ENCODE results near the gene C3orf18.

Gene C3orf18

DNA sequence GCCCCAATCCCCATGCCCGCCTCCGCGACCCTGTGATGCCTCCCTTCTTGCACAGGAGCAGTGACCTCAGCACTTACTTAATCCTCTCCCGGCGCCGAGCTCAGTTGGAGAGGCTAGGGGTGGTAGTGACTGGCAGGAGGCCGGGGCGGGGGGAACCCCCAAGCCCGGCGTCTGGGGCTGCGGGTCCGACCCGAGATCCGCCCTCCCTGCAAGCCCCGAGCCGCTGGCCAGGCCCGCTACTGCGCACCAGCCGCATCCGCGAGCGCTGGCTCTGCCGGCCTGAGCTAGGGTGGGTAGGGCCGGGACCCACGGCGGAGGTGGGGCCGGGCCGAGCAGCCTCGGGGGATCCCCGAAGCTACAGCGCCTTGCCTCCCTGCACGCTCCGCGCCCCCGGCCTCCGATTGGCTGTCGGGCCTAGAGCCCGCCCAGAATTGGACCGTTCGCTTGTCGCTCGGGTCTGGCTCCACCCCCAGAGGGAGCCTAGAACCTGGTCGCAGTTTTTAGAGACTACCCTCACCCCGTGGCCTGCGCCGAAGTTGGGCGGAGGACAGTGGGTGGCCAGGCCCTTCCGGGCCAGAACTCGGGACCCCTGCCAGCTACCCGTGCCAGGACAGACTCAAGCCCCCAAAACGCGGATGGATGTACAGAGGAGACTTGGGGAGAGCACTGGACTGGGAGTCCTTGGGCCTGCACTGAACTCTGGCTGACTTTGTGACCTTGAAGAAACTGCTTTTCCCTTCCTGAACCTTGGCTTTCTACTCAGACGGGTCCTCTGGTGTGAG is at the start of gene C3orf18:
Gene C3orf18, minus strand, starts transcription at position 362 of the 782 bp plus-strand sequence. CDS start 2,048 bp downstream, outside the sequence.
- DNase-seq = peak; percentile 94

DNA sequence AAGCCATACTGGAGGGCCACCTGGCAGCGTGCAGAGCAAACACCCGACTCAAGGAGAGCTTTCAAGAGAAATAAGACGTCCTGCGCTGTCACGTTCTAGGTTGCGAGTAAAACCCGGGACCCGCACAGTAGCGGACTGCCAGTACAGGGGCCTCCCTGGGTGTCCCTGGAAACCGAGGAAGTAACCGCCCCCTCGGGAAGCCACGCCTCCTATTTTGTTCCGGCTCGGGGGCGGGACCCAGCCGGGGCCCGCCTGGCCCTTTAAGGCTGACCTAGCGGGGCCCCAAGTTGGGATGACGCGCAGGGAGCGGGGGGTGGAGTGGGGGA is 49.2 kb upstream of the C3orf18 start:
- DNase-seq = peak; percentile 95

DNA sequence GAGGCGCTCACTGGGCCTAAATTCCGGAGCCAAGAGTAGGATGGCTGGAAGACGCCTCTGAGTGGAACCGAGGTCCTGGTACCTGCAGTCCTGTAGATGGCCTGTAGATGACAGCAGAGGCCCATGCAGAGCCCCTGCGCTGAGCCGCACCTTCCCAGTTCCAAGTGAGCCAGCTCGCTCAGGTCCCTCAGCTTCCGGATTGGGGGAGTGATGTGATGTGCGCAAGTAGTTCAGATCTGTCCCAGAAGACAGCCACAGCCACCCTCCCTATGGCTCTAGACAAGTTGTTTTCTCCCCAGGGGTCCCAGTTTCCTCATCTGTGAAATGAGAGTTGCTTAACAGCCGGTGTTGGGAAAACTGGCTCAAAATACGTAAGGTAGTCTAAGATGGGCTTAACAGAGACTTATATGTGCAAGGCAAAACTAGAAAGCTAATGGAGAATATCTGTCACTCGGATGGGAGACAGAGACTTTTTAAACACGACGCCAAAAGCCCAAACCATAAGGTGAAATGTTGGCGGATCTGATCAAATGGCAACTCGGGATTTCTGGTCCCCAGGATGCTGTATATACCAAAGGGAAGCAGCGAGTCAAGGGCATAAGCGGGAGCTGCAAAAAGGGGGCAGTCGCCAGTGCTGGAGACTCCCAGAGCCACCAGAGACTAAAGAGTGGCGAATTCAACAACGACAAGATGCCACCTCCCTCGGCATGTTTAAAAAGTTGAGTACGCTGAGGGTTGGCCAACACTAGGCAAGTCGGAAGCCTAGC is 48.6 kb upstream of the C3orf18 start:
- DNase-seq = peak; percentile 91

DNA sequence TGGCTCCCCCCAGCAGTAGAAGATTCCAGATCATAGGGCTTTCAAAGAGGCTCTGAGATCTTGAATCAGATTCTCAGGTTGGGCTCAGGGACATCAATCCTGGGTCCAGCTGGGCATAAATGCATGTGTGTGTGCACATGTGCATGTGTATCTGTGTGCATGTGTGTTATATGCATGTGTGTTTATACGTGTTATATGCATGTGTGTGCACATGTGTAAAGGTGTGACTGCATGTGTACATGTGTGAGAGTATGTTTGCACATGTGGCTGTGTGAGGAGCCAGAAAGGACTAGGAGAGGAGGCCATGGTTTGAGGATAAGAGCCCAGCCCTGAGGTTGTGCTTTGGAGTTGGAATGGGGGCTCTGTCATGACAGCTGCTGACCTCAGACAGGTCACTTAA is 47.6 kb upstream of the C3orf18 start:
- DNase-seq = no peak

DNA sequence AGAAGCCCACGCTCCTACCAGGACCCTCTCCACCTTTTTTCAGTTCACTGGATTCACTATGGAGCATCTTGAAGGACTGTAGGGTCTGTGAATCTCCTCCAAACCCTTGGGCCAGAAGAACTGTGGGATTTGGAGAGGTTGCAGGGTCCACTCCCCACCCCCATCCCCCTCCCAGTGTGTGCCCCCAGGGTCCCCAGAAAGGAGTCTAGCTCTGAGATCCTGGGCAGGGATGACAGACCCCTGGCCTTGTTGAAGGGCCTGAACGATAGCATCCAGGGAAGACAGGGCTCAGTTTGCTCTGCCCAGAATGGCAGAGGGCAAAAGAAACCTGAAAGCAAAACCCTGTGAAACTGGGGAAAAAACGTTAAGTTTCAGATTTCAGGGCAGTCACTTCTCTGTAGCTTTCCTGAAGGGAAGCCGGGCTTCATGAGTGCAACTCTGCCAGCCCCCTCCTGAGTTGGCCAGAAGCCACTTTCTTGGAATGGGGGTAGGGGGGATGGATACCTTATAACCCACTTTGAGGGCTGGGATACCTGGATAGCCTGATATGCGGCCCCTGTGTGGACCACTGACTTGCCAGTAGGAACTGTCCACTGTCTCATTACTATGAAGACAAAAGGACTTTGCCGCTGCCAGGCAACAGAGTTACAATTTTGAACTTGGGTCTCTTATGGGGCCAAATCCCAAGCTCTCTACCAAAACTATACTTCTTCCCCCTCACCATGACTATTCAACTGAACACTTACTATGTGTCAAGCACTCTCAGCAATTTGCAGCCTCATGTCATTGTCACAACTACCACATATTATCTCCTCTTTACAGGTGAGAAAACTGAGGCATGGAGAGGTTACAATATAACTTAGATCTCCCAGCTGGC is 45.7 kb upstream of the C3orf18 start:
- no peak for DNase-seq

DNA sequence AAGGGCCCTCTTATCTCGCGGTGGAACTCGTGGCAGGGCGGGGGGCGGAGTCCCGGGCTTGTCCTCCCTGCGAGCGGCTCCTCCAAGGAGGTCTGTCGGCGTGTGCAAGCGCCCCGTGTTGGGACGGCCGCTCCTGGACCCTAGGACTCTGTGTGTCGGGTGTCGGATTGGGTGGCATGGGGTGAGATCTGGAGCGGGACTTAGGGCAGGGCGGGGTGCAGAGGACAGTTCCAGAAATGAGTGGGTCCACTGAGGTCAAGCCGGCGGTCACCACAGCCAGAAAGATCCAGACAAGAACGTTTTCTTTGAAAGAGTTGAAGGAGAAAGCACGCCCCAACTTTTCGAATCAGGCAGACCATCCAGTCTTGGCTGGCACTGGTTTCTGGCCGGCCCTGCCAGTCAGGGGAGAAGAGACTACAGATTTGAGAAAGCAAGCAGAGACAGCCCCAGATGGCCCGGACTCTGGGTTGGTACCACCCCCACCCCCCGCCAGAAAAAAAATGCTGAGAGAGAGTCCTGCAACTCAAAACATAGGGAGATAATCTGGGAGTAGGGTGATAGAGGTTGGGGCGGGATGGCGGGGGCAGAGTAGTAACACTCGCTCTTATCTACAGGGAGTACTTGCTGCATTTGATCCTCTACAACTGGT is 44.8 kb upstream of the C3orf18 start:
- DNase-seq = no peak

DNA sequence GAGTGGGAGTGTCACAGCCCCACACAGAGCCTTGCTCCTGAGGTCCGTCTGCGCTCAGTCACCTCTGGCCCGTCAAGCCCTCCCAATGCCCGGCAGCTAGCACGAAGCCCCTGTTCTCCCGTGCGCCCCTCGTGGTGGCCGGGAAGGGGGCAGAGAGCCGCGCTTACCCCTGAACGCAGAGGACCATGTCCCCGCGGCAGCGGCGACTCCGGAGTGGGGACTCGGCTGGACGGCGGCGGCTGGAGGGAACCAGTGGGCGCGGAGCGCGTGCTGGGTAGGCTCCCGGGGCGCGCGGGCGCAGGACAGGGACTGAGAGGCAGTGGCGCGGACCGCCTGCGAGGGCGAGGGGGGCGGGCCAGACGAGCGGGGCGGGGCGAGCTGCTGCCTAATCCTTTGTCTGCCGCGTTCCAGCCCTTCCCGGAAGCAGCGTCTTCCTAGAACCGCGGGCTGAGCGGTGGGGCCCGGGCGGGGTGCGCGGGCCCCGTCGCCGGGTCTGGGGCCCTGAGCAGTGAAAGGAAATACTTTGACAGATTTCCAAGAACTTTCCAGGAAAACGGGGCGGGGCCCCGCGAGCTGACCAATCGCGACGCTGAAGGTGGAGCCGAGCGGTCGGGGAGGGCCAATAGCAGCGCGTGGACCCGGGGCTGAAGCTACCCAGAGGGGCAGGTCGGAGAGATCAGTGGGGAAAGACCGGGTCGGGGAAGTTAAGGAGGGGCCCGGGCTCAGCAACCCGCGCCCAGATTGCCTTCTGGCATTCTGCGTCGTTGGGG is 44.1 kb upstream of the C3orf18 start, which contains the start of gene CISH:
Gene CISH, minus strand, starts transcription at position 311 of the 770 bp plus-strand sequence. Its CDS starts 124 bp downstream, at position 187.
- DNase-seq = peak; percentile 98

DNA sequence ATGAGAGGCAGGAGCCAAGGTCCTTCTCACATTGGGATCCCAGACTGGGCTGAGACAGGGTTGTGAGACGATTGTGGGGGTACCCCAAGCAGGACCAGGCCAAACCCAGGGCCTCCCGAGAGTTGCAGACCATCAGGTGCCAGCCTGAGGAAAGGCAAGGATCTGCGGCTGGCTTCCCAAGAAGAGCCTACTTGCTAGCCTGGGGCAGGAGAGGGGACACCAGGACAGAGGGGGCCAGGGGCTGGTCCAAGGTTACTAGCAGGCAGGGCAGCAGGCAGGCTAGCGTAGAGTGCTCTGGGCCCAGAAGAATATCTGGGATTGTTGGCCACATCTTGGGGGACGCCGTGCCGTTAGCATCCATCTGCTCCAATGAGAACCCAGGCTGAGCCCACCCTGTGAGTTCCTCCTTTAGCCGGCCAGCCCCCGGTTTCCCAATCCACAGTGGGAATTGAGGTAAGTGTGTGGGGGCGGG is 43.5 kb upstream of the C3orf18 start:
- DNase-seq = no peak

DNA sequence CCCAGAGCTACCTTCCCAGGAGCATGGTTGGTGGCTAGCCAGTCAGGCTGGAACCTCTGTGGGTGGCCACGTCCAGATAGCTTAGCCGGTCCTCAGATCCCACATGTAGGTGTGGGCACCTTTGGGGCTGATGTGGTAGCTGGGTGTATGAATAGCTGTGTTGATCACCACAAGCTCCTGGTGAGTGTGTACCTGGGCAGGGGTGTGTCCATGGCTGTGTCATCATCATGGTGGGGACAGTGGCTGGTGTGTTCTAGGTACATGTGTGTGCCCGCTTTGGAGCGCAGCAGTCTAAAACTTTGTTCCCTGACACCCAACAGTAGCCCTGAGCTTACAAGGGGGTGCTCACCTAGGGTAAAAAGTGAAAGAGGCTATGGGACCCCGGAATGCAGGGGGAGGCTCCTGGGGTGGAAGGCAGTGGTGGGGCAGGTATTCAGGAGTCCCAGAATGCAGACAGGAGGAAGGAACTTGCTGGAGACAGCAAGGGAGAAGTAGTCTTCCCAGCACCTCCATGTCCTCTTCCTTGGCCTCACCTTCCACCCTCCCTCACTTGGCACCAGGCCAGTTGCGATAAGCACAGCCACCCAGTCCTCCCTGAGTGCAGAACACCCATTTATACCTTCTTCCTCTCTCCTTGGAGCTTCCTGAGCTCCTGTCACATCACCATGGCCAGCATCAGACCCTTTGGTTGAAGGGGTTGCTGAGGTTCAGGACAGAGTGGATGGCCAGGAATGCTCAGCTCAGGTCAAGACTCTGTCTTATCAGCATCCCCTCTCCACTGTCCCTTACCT is 42.8 kb upstream of the C3orf18 start:
- DNase-seq = no peak

DNA sequence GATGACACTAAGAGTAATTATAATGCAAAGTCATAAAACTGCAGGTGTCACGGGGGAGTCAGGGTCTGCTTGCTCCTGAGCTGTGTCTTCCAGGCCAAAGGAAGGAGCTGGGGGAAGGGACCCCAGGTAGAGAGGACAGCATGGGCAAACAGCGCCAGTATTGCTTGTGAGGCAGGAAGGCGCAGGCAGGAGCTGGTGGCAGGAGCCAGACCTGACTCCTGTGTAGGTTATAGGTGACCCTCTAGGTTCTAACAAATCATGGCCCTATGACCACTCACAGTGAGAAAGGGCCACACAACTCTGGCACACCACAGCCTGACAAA is 42.2 kb upstream of the C3orf18 start:
- DNase-seq = no peak

DNA sequence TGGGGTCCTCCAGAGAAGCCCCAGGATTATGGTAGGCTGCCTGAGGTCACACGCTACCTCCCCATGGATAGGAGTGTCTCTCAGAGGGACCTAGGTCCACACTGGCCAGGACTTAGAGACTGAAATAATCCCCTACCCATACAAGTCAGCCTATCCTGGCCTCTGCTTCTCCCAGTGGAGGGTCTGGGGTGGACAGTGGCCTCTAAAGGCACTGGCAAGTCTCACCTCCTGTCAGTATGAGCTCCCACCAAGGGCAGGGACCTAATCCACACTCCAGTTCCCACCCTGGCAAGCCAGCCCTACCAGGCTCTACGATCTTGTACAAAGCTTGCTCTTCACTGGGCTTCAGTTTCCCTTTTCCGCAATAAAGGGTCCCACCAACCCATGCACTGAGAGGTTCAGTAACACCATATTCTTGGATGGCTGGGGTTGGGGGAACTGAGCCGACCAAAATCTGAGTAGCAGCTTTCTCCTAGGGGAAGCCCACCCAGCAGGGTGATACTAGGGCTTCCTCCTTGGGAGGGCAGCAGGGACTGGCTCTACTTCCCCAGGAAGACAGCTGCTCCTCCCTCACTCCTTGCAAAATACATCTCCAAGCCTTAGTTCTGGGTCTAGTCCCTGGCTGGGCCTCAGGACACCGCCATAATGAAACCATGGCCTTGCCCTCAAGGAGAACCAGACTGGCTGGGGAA is 41.7 kb upstream of the C3orf18 start:
- DNase-seq = no peak

DNA sequence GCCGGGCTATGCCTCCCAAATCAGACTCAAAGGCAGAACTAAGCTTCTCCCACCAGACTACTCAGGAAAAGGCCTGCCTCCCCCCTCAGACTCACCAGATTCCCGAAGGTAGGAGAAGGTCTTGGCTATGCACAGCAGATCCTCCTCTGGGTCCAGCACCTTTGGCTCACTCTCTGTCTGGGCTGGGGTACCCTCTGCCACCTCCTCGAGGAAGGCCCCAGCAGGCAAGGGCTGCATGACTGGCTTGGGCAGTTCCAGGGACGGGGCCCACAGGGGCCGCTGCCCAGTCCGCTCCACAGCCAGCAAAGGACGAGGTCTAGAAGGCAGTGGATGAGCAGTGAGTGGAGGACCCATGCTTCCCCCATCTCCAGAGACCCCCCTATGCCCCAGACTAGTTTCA is 40.7 kb upstream of the C3orf18 start:
- DNase-seq = no peak

DNA sequence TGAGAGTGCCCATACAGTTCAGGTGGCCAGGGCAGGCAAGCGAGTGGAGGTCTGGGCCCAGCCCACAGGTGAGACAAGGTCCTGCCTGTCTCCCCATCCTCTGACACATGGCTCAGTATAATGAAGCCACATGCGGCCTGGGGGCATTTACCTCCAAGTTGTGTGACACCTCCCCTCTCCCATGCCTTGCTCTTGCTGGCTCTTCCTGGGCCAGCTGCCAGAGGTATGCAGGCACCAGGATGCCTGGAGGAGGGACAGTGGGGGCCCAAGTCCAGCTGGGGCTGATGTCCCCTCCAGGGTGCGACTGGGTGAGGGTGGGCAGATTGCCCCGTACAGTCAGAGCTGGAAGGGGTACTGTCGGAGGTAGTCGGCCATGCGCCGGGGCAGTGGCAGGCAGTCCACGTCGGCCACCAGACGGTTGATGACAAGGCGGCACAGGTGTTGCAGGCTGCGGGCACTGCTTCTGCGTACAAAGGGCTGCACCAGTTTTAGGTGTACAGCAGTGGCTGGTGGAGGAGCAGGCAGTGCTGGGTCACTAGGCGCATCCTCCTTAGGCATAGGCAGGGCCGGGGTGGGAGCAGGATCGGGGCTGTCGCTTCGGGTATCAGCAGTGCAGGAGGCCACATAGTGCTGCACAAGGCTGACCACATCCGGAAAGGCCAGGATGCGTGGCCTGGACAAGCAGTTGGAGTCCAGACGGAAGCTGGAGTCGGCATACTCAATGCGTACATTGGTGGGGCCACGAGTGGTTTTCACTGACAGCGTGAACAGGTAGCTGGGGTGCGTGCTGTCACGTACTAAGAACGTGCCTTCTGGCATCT is 39.9 kb upstream of the C3orf18 start:
- no peak for DNase-seq

DNA sequence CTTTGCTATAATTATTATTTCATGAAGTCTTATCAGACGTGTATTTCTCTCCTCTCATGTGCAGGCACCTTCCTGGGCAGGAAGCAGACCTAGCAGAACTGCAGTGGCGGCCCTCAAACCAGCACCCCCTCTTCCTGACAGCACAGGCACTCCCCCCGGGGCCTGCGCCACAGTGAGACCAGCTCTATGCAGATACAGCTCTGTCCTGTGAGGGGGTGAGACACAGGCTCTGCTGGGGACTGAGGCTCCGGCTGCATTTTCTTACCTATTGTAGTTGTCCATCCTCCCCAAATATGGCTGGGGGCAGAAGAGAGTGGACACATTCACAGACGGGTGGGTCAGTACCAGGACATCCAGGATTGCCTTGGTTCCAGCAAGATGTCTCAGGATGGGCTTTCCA is 39.0 kb upstream of the C3orf18 start:
- peak; percentile 11 for DNase-seq

DNA sequence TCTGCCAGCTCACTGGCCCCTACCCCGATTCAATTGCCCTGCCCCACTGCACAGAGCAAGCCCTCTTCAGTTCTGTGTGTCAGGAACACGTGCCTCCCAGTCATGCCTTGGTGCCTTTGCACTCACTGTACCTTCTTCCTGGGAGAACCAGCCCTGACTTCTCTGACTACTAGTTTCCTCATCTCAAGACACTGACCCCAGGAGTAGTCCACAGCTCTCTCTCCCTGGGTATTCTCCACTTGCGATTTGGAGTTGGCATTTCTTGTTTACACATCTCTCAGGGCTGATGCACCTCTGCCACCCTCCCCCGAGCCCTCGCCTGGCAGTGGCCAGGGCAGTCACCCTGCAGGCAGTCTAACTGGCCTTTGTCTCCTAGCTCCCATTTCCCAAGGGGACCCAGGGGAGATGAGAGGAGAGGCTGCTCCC is 38.4 kb upstream of the C3orf18 start:
- peak; percentile 21 for DNase-seq

DNA sequence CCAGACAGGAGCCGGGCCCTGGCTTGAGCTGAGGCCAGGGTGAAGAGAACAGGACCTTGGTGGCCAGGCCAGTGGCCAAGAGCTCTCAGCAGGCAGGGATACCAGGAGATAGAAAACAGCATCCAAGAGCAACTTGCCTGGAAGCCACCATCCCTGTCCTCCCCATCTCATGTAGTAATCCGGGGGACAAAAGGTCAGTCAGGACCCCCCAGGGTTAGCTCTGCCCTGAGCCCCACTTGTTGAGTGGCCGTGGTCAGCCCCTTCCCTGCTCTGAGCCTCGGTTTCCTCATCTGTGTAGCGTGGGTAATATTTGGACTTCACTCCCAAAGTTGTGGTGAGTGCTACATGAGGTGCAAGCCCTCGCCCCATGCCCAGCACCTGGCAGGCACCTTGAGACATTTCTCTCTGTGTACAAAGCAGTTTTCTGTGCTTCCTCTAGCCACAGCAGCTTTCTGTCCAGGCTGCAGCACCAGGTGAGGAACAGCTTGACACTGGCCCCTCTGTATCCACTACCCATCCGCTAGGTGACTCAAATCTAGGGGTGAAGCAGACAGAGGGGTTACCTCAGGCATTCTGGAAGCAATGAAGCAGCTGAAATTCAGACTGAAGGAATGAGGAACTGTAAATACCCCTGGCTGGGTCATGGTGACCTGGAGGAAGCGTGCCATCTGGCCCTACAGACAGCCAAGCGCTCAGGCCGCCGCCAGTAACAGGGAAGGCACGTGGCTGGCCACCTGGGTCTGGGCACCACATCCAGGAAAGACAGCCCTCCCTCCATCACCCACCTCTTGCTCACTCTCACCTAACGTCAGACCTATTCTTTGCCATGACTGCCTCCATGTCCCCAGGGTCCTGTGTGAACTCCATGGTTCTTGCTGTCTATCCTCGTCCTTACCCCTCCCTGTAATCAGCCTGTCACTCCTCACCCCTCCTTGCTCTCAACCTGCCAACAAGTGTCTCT is 37.4 kb upstream of the C3orf18 start:
- DNase-seq = peak; percentile 23

DNA sequence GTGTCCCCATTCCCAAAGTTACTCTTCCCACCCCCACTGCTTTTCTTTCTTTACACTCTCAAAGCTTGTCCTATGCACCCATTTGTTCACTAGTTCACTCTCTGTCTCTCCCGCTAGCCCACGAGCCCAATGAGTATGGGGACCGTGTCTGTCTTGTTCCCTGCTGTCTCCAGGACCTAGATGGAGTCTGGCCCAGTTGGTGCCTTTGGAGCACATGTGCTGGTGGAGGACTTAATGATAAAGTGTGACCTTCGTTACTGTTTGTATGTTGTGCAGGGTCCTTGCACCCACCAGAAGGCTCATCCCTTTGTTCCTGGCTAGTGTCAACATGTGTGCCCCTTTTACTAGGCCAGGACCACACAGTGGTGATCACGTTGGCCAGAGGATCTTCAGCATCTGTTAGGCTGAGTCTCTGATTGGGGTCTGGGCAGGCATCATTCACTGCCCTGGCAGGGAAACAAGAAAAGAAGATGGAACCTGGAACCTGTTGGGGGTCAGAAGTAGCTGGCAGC is 36.6 kb upstream of the C3orf18 start:
- no peak for DNase-seq

All from femur (tissue), 1 donor.